HG02884 (cell line): Measurements from ENCODE around the gene PDE10A.
"Not testable (repeated sequence)": the region's sequence is repeated elsewhere in the genome, so short reads cannot be mapped to it uniquely, and the experiment has no call there.

Source experiments
- ATAC-seq: cut with Tn5 transposase; IDR thresholded peaks from one replicate; pipeline ENCODE4 v1.9.1; 2021; ENCODE audit warnings: mild to moderate bottlenecking, moderate library complexity; ENCODE audit not compliant: unreplicated experiment

PDE10A gene

DNA sequence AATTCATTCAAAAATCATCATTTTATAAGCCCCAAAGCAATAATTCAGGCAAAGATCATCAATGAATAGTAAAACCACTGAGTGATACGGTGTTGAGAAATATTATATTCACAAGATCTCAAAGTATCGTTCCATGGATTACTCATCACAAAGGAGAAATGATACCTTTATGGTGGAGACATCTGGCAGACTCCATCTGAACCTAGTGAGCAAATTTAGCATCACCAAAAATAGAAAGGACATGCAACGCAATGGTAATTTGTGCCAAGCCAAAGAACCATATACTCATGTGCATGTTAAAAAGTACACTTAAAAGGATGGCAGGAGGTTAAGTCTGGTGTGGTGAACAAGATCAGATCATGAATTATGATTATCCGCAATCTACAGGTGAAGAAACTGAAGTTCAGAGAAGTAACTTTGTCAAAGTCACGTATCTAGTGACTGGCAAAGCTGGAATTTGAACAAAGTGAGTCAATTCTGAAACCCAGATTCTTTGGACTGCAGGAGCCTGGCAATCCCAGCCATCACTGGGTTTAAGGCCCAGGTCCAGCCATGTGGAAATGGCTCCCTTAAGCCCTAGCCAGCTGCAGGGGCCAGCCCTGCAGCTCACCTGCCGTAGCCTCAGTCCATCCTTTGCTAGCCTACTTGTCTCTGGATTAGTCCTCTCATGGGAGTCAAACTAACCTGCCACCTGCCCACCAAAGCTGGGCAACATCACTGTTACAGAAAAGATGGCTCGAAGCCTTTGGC, 68.3 kb downstream of the PDE10A start:
- no peak for ATAC-seq

GRCh38 chr6:165592947-165593346, 70.1 kb downstream of the PDE10A start:
- not testable (repeated sequence) for ATAC-seq

GRCh38 chr6:165588515-165588914, 74.5 kb downstream of the PDE10A start:
- ATAC-seq, result no peak

DNA sequence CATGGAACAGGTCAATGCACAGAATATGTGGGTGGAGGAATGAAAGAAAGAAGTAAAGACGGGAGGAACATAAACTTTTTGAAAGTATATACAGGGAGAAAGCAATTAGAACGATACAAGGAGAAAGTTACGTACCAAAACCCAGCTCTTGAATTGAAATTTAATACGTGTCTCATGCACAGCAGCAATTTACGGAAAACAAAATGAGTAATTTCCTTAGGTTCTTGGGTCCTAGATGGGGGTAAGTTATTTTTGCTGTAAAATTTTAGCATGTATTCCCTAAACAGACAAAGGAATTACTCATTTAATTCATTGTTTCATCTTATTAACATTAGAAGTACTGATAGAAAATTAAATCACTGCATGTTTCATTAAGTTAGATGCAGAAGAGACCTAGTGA, 75.8 kb downstream of the PDE10A start:
- ATAC-seq, result no peak

- ATAC-seq, result no peak
These were observed 76.3 kb downstream of the PDE10A start for GRCh38 chr6:165586706-165587105.

DNA sequence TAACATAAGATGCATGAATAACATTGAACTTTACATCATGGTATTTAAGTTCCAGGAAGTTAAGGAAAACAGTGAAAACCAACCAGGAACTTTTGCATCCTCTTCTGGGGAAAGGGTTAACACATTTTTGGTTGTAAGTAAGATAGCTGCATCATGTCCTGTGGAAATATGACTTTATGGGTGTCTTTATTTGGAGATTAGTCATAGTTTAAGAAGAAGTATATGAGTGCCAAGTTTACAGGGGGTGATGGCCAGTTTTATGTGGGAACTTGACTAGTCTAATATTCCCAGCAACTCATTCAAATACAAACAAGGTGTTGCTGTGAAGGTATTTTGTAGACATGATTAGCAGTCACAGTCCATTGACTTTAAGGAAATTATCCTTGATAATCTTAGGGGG, 78.0 kb downstream of the PDE10A start:
- no peak for ATAC-seq

DNA sequence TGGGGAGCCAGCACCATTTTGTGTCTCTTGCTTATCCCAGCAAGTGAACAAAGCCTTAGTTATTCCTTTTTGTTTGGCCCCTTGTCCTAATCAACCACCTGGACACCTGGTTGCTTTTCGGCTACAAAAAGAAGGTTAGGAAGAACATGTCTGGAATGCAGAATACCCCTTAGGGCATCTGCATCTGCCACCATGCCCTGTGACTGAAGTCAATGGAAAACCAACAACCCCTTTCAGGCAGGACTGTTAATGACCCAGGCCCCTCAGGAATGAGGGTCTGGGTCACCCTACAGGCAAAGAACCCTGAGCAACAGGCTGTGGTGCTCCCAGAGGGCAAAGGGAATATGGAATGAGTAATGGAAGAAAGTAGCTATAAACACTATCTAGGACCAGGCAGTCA, 78.5 kb downstream of the PDE10A start:
- no peak for ATAC-seq

GRCh38 chr6:165581678-165582077, 81.4 kb downstream of the PDE10A start:
- ATAC-seq, result no peak

GRCh38 chr6:165580136-165580535, 82.9 kb downstream of the PDE10A start:
- no peak for ATAC-seq

GRCh38 chr6:165579151-165579550, 83.9 kb downstream of the PDE10A start:
- ATAC-seq, result no peak

GRCh38 chr6:165577556-165577955, 85.5 kb downstream of the PDE10A start:
- no peak for ATAC-seq

- ATAC-seq, result no peak
These were observed 87.9 kb downstream of the PDE10A start for GRCh38 chr6:165575158-165575549.

DNA sequence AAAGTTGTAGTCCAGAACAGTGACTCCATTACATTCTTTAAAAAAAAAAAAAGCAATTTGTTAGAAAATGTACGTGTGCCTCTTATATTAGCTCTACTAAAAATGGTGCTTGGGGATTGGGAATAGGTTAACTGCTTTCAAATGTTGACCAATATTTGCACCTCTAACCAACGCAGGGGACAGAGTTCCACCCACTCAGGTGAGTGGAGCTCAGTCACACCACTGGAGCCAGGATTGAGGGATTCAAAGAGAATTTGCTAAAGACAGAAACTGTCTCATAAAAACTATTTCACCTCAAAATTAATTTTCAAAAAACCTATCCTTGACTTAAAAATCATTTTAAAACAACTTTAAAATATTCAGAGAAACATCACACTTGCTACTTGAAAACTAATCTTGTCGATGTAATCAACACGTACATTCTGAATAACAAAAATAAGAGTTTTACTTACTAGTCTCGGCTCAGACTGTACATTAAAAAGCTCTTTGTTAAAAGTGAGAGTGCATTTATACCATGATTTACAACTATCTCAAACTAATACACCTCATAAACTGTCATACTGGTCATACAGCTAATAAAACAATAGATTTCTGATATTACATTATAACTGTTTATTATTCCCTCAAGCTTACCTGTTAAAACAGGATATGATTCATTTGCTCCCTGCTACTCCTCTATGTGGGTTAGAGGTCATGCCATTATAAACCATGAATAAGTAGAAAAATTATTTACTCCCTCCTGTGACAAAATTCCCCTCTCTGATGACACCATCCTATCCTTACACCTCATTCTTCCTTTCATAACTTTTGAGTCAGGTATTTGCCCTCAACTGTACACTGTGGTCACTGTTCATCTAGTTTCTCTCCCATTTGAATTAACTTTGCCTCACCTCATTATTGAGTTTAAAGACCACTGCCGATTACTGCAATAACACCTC, 88.6 kb downstream of the PDE10A start:
- ATAC-seq, result peak; percentile 27

- ATAC-seq, result no peak
These were observed 89.4 kb downstream of the PDE10A start for GRCh38 chr6:165573671-165574070.

GRCh38 chr6:165571721-165572132, 91.3 kb downstream of the PDE10A start:
- ATAC-seq, result peak; percentile 81

GRCh38 chr6:165571068-165571682, 91.9 kb downstream of the PDE10A start:
- no peak for ATAC-seq

DNA sequence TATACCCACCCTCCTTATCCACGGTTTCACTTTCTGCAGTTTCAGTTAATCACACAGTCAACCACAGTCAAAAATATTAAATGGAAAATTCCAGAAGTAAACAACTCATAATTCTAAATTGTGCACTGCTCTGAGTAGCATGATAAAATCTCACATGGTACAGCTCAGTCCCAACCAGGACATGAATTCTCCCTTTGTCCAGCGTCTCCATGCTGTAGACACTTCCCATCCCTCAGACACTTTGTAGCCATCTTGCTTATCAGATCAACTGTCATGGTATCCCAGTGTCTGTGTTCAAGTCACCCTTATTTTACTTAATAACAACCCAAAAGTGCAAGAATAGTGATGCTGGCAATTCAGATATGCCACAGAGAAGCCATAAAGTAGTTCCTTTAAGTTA, 94.7 kb downstream of the PDE10A start:
- ATAC-seq, result no peak

DNA sequence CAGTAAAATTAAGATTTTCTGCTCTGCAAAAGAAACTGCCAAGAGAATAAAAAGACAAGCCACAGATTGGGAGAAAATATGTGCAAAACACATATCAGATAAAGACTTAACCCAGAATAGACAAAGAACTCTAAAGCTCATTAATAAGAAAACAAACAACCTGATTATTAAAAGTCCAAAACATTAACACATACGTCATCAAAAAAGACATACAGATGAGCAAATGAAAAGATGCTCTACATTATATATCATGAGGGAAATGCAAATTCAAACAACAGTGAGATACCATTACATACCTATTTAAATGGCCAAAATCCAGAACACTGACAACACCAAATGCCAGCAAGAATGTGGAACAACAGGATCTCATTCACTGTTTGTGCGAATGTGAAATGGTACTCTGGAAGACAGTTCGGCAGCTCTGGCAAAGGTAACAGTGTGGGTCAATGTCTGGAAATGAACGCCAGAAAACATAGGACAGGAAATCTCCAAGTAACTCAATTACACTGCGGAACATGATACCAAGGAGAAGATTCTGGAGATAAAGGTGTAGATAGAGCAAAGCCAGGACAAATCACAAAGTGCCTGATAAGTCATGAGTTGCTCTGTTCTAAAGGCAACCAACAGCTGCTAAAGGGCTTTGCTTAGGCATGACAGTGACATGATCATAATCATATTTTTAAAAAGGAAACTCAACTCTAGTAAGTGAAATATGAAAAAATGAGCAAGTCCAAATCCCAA, 96.8 kb downstream of the PDE10A start:
- ATAC-seq, result no peak

DNA sequence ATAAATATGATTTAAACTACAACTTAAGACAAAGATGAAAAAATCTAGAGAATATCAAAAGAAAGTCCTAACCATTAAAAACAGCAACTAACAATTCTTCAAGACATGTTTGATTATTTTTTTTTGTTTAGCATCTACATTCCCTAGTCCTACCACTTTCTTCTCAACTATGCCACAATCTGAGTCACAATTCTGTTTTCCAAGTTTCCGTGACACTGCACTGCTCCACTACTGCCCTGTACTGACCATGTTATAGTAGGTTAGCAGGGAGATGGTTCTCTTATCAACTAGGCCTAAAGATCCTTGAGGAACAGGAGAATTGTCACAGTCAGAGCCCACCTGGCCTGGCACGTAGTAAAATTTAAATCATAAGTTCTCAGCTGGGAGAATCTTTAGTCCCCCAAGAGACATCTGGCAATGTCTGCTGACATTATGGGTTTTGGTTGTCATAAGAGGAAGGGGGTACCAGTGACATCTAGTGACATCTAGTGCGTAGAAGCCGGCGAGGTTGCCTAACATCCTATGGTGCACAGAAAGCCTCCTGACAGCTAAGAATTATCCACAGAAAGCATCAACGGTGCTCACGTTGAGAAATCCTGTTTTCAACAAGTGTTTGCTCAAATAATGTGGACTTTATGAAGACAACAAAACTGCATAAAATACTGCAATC, 100.5 kb downstream of the PDE10A start:
- no peak for ATAC-seq

GRCh38 chr6:165559632-165560031, 103.4 kb downstream of the PDE10A start:
- no peak for ATAC-seq
